OCI-LY1 (cell line): Measurements from ENCODE around the gene RAMP3.

Experiments used
- CTCF ChIP-seq: fragments of 200-600 bp; sonication (generic), shearing (Covaris generic); IDR thresholded peaks from 2 replicates; pipeline ENCODE4 v1.5.1; 2017; ENCODE audit warnings: mild to moderate bottlenecking, antibody characterized with exemption, low read length, moderate library complexity, mixed read lengths
- EZH2 ChIP-seq: fragments of 200-600 bp; sonication (generic), shearing (Covaris generic); IDR thresholded peaks from 2 replicates; pipeline ENCODE4 v1.8.0; 2017; ENCODE audit warnings: borderline replicate concordance, mixed run types, mild to moderate bottlenecking, antibody characterized with exemption, low read length, moderate library complexity, mixed read lengths

GRCh38 chr7:45160417-45160881 is 2.9 kb downstream of the RAMP3 start:
- TF ChIP-seq EZH2 (no peak), CTCF (no peak)
